Fibroblast of peridontal ligament (primary cell): ENCODE results near the gene SUPT6H.
"Not testable (repeated sequence)": the region's sequence is repeated elsewhere in the genome, so short reads cannot be mapped to it uniquely, and the experiment has no call there.

Experiments
- DNase-seq: peaks from one replicate; pipeline ENCODE4 v3.0.0-alpha.2; 2010; ENCODE audit errors: extremely low read depth

The SUPT6H gene

GRCh38 chr17:28648698-28649097, 13.3 kb upstream of the SUPT6H start:
- DNase-seq: no peak

GRCh38 chr17:28655160-28655559, 6.8 kb upstream of the SUPT6H start:
- DNase-seq: no peak

- peak; percentile 6 for DNase-seq
These were observed 4.2 kb upstream of the SUPT6H start for GRCh38 chr17:28657756-28658155.

GRCh38 chr17:28658342-28658741, 3.7 kb upstream of the SUPT6H start:
- not testable (repeated sequence) for DNase-seq

GRCh38 chr17:28658766-28659496, 3.1 kb upstream of the SUPT6H start:
- DNase-seq: not testable (repeated sequence)

GRCh38 chr17:28659497-28659881, 2.5 kb upstream of the SUPT6H start:
- DNase-seq: not testable (repeated sequence)

- DNase-seq: no peak
These were observed 473 bp downstream of the SUPT6H start for GRCh38 chr17:28662527-28662829.

GRCh38 chr17:28663723-28664122, 1.7 kb downstream of the SUPT6H start:
- no peak for DNase-seq

- no peak for DNase-seq
These were observed 4.0 kb downstream of the SUPT6H start for GRCh38 chr17:28665994-28666393.

GRCh38 chr17:28667870-28668269, 5.9 kb downstream of the SUPT6H start:
- DNase-seq: peak; percentile 20

- no peak for DNase-seq
These were observed 7.9 kb downstream of the SUPT6H start for GRCh38 chr17:28669918-28670317.

- DNase-seq: peak; percentile 43
These were observed 13.5 kb downstream of the SUPT6H start for GRCh38 chr17:28675490-28675889.

- no peak for DNase-seq
These were observed 14.0 kb downstream of the SUPT6H start for GRCh38 chr17:28675980-28676379.

GRCh38 chr17:28682655-28683054, 20.6 kb downstream of the SUPT6H start:
- no peak for DNase-seq

- peak; percentile 41 for DNase-seq
These were observed 23.0 kb downstream of the SUPT6H start for GRCh38 chr17:28684963-28685362.

GRCh38 chr17:28685366-28685765, 23.4 kb downstream of the SUPT6H start:
- no peak for DNase-seq

GRCh38 chr17:28686296-28686695, 24.3 kb downstream of the SUPT6H start:
- DNase-seq: no peak

- no peak for DNase-seq
These were observed 26.5 kb downstream of the SUPT6H start for GRCh38 chr17:28688481-28688880.

- no peak for DNase-seq
These were observed 27.0 kb downstream of the SUPT6H start for GRCh38 chr17:28689011-28689410.

GRCh38 chr17:28693869-28694268, 31.9 kb downstream of the SUPT6H start:
- no peak for DNase-seq

- no peak for DNase-seq
These were observed 36.4 kb downstream of the SUPT6H start for GRCh38 chr17:28698253-28698941.

- DNase-seq: no peak
These were observed 38.3 kb downstream of the SUPT6H start for GRCh38 chr17:28700278-28700677.

GRCh38 chr17:28700830-28701492, 39.0 kb downstream of the SUPT6H start:
- no peak for DNase-seq
